K562 (cell line): ENCODE results near the gene MYLK2. TPM values are rescaled to one million over a fixed set of nuclear protein-coding genes. Genes with fewer than 3 reads are reported as not detected.

Experiments
- ATAC-seq: fragments of 200-7000 bp; cut with Tn5 transposase; 3 replicates; pipeline ENCODE4 v1.9.1; 2020; ENCODE audit warnings: moderate library complexity
- BruUV-seq: library from RNA; stranded (reverse); fragments of 400-500 nt; replicated peaks from 2 replicates; lab custom pipeline; 2021; lab: Mats Ljungman, UMichigan
- CTCF ChIA-PET: fragments of 300-600 bp; formaldehyde crosslinking; extraction: SDS; loops from one replicate; lab custom pipeline; 2021; ENCODE audit warnings: low intra/inter-chr PET ratio; lab: Yijun Ruan, JAX
- POLR2A ChIA-PET: fragments of 300-600, 350-650 bp; sonication (Branson Sonifier 250); formaldehyde crosslinking; extraction: SDS; loops from one replicate; lab custom pipeline; 2021; ENCODE audit warnings: antibody characterized with exemption, inconsistent platforms; lab: Yijun Ruan, JAX
- DNase-seq, 4 experiments: peaks; one replicate each; pipeline versions ENCODE4 v3.0.0 to v3.0.0-alpha.2; 2011 to 2018; ENCODE audit warnings: low spot score in 3 of 4, mixed read lengths in 3 of 4; ENCODE audit errors: extremely low read depth in 1 of 4
- FAIRE-seq: peaks from 2 replicates; lab custom pipeline; 2011; peaks lifted over from hg19 to GRCh38; lab: Jason Lieb, UNC
- H2AFZ ChIP-seq: 2 replicates; pipeline ENCODE4 v1.6.0; 2011; ENCODE audit warnings: low read depth, low read length, control low read depth, inconsistent platforms
- H3K27ac ChIP-seq: fragments of 200-600 bp; 3 replicates; pipeline ENCODE4 v1.8.0; 2011; ENCODE audit warnings: low read depth, mild to moderate bottlenecking, control low read depth, inconsistent platforms, low read length, moderate library complexity, mixed read lengths; ENCODE audit errors: extremely low read depth
- H3K27me3 ChIP-seq, 2 experiments: fragments of 300-600 bp in 1 of 2; 2 replicates in 1 of 2; 3 replicates in 1 of 2; pipeline versions ENCODE4 v1.6.0 to v1.8.0; 2011; ENCODE audit warnings: inconsistent platforms in 2 of 2, low read length in 2 of 2, mild to moderate bottlenecking in 1 of 2, mixed read lengths in 1 of 2, moderate library complexity in 1 of 2; ENCODE audit not compliant: control insufficient read depth in 2 of 2, insufficient read depth in 2 of 2
- H3K36me3 ChIP-seq: fragments of 300-600 bp; 3 replicates; pipeline ENCODE4 v1.8.0; 2011; ENCODE audit warnings: mild to moderate bottlenecking, low read length, inconsistent platforms; ENCODE audit not compliant: control insufficient read depth, insufficient read depth
- H3K4me1 ChIP-seq, 2 experiments: fragments of 200-600 bp in 1 of 2; replicated peaks in 1 of 2; 2 replicates in 1 of 2; 3 replicates in 1 of 2; pipeline versions ENCODE4 v1.5.1 to v1.8.0; 2011; ENCODE audit warnings: inconsistent platforms in 2 of 2, low read length in 2 of 2, mild to moderate bottlenecking in 1 of 2, mixed read lengths in 1 of 2, moderate library complexity in 1 of 2; ENCODE audit not compliant: control insufficient read depth in 2 of 2, insufficient read depth in 2 of 2
- H3K4me2 ChIP-seq: 2 replicates; pipeline ENCODE4 v1.6.1; 2011; ENCODE audit warnings: low read length, control low read depth, inconsistent platforms, mixed read lengths; ENCODE audit not compliant: insufficient read depth
- H3K4me3 ChIP-seq: fragments of 200-600 bp; sonication (generic), shearing (Covaris generic); 2 replicates; pipeline ENCODE4 v1.5.1; 2016; ENCODE audit warnings: control low read depth, inconsistent platforms
- H3K79me2 ChIP-seq: fragments of 200-600 bp; 3 replicates; pipeline ENCODE4 v1.8.0; 2011; ENCODE audit warnings: low read length, inconsistent platforms; ENCODE audit not compliant: control insufficient read depth, insufficient read depth
- H3K9ac ChIP-seq, 2 experiments: 2 replicates each; pipeline versions ENCODE4 v1.6.0 to v1.6.1; 2011; ENCODE audit warnings: low read depth in 2 of 2, low read length in 2 of 2, control low read depth in 1 of 2, inconsistent platforms in 1 of 2, mild to moderate bottlenecking in 1 of 2, mixed read lengths in 1 of 2; ENCODE audit not compliant: insufficient read depth in 1 of 2
- H3K9me1 ChIP-seq: one replicate; pipeline ENCODE4 v1.6.0; 2011; ENCODE audit warnings: inconsistent platforms, mild to moderate bottlenecking, low read length, moderate library complexity; ENCODE audit not compliant: control insufficient read depth, insufficient read depth
- H3K9me3 ChIP-seq: replicated peaks from 2 replicates; pipeline ENCODE4 v1.5.1; 2011; ENCODE audit warnings: low read depth, low read length, inconsistent platforms; ENCODE audit not compliant: control insufficient read depth, insufficient read depth
- H4K20me1 ChIP-seq: replicated peaks from 2 replicates; pipeline ENCODE4 v1.6.1; 2011; ENCODE audit warnings: low read length, inconsistent platforms, mixed read lengths; ENCODE audit not compliant: control insufficient read depth, insufficient read depth
- ARHGAP35 ChIP-seq: fragments of 450-650 bp; IDR thresholded peaks from 2 replicates; pipeline ENCODE4 v1.6.1; 2018; ENCODE audit not compliant: partially characterized antibody
- BHLHE40 ChIP-seq: IDR thresholded peaks from 2 replicates; pipeline ENCODE4 v1.6.1; 2011; ENCODE audit warnings: low read length, improper control_type of control experiment
- CHCHD3 ChIP-seq: fragments of 250-450 bp; sonication (Bioruptor Pico); IDR thresholded peaks from 2 replicates; pipeline ENCODE4 v2.1.2; 2022; ENCODE audit warnings: mild to moderate bottlenecking
- MAZ ChIP-seq, 2 experiments: fragments of 450-650 bp in 1 of 2; sonication (generic) in 1 of 2; formaldehyde crosslinking; IDR thresholded peaks in 1 of 2; conservative IDR thresholded peaks in 1 of 2; 2 replicates each; pipeline versions ENCODE4 v1.4.0 to v1.5.0; 2020; ENCODE audit warnings: mild to moderate bottlenecking in 1 of 2, missing genetic modification reagents in 1 of 2
- RBM17 ChIP-seq: fragments of 200-400 bp; formaldehyde crosslinking; IDR thresholded peaks from 2 replicates; pipeline ENCODE4 v1.6.1; 2017; ENCODE audit warnings: low read depth, mild to moderate bottlenecking, low read length, borderline replicate concordance
- RBM34 ChIP-seq: fragments of 200-400 bp; formaldehyde crosslinking; IDR thresholded peaks from 2 replicates; pipeline ENCODE4 v1.6.1; 2018; ENCODE audit warnings: low read length, borderline replicate concordance; ENCODE audit not compliant: insufficient read depth
- ZNF41 ChIP-seq: fragments of 250-450 bp; sonication (Bioruptor Pico); conservative IDR thresholded peaks from 2 replicates; pipeline ENCODE4 v1.4.0; 2020; ENCODE audit warnings: mild to moderate bottlenecking
- ZNF586 ChIP-seq: fragments of 450-650 bp; formaldehyde crosslinking; conservative IDR thresholded peaks from 2 replicates; pipeline ENCODE4 v1.4.0; 2020; ENCODE audit warnings: mild to moderate bottlenecking, moderate library complexity
- ZNF589 ChIP-seq: fragments of 200-800 bp; sonication (Bioruptor generic); IDR thresholded peaks from 2 replicates; pipeline ENCODE4 v1.6.1; 2016; ENCODE audit warnings: low read depth, missing genetic modification characterization, missing compliant biosample characterization
- ZNF778 ChIP-seq: fragments of 450-650 bp; formaldehyde crosslinking; IDR thresholded peaks from 2 replicates; pipeline ENCODE4 v1.4.0; 2020; ENCODE audit warnings: mild to moderate bottlenecking, moderate library complexity
- WGBS: fragments of 100-300 bp; shearing (Covaris generic); methylation state at CpG from one replicate; pipeline ENCODE4 v1.1.6; 2016; ENCODE audit warnings: low coverage, mixed read lengths; ENCODE audit not compliant: insufficient coverage; ENCODE audit errors: missing lambda C conversion rate; 5-methylcytosine and 5-hydroxymethylcytosine counted together
- in situ Hi-C: fragments of 300-500 bp; cut with MboI; formaldehyde crosslinking; loops from 4 replicates; pipeline ENCODE4 v1.15.0; 2018; ENCODE audit warnings: inconsistent platforms, mixed read lengths
- intact Hi-C: fragments of 100-400 bp; cut with micrococcal nuclease; formaldehyde crosslinking; loops from 2 replicates; pipeline ENCODE4 v1.14.2; 2022
- polyA plus RNA-seq, 8 experiments: library from polyadenylated mRNA; depleted of rRNA in 4 of 8; stranded (reverse) in 5 of 8; unstranded in 3 of 8; fragments of >200 nt; fragmentation: Nextera tagmentation in 2 of 8; fragmentation: Illumina TruSeq in 1 of 8; extraction: Ambion mirVana in 2 of 8; extraction: Trizol in 1 of 8; gene quantifications; 2 replicates each; pipeline versions ENCODE4 v1.2.1 to v1.2.3, GENCODE V29; 2011 to 2014; ENCODE audit warnings: inconsistent platforms in 1 of 8, missing spikeins in 1 of 8
- total RNA-seq, 7 experiments: library from RNA; depleted of rRNA in 6 of 7; stranded (reverse); fragments of >200 nt in 6 of 7; fragmentation: Illumina TruSeq in 2 of 7; extraction: Trizol in 2 of 7; gene quantifications; 2 replicates each; pipeline versions ENCODE4 v1.2.1 to v1.2.3, GENCODE V29; 2011 to 2021; ENCODE audit warnings: low replicate concordance in 1 of 7

The MYLK2 gene
- total and polyA plus RNA-seq, 9 of the 15 experiments (the other 6 are each of a cell fraction or from before 2014, with no cell fraction given), result 0.07 to 0.53 (median 0.18) TPM; not detected in 2

GRCh38 chr20:31859266-31859997 lies 40.3 kb downstream of the MYLK2 start:
- FAIRE-seq (no peak), DNase-seq (no peak), ATAC-seq (no peak)
- TF ChIP-seq CHCHD3 (CRISPR knock-in tag), result no peak
- no peak for TF ChIP-seq ZNF586 (CRISPR knock-in tag)
- no peak for TF ChIP-seq RBM34
- TF ChIP-seq ZNF778 (CRISPR knock-in tag), result no peak
- TF ChIP-seq ARHGAP35, result no peak
- TF ChIP-seq BHLHE40, result no peak
- no peak for TF ChIP-seq ZNF589
- TF ChIP-seq ZNF41 (CRISPR knock-in tag), result no peak
- no peak for TF ChIP-seq MAZ (CRISPR knock-in tag; conservative IDR thresholded peaks at IDR 0.05 in 1 of 2, IDR thresholded peaks at IDR 0.05 in 1 of 2)
- no peak for TF ChIP-seq RBM17
- Histone ChIP-seq H3K4me2 (no peak overlapping the region), H3K79me2 (no peaks in the 10 kb centered on the region), H3K27me3 (peaks cover 24 to 64% of the 10 kb centered on the region in 2 experiments), H3K9me1 (peaks cover 2% of the 10 kb centered on the region), H2AFZ (no peak overlapping the region), H3K27ac (no peak overlapping the region), H4K20me1 (peaks cover 14% of the 10 kb centered on the region), H3K4me3 (no peak overlapping the region), H3K36me3 (no peaks in the 10 kb centered on the region), H3K9ac (no peak overlapping the region; a peak in 1 of 4 replicates), H3K9me3 (no peaks in the 10 kb centered on the region), H3K4me1 (peaks cover 0 to 17% of the 10 kb centered on the region in 2 experiments; a peak in 3 of 5 replicates)
- WGBS, result 12% methylated on average over 4 of the region's 5 CpGs
- in situ Hi-C loops (loop anchor here (10.0 kb wide), 1 partner anchor 165 kb away; no protein-coding TSS in a partner anchor), intact Hi-C loops (no loop called here)
- no TSS peak for BruUV-seq
- POLR2A ChIA-PET, result no interaction called here
- CTCF ChIA-PET, result no interaction called here
